ENCODE data around the gene MRPL20. TPM values are rescaled to one million over a fixed set of nuclear protein-coding genes. Genes with fewer than 3 reads are reported as not detected.
"Not testable (repeated sequence)": the region's sequence is repeated elsewhere in the genome, so short reads cannot be mapped to it uniquely, and the experiment has no call there.

MRPL20 gene
- total RNA-seq, 1 donor from 2014 or later = 102 TPM

- DNase-seq = no peak
These were observed 30.2 kb upstream of the MRPL20 start for GRCh38 chr1:1437033-1437903.

GRCh38 chr1:1436630-1437032, 29.5 kb upstream of the MRPL20 start:
- no peak for DNase-seq

GRCh38 chr1:1435911-1436629, 29.0 kb upstream of the MRPL20 start:
- no peak for DNase-seq

GRCh38 chr1:1435106-1435903, 28.2 kb upstream of the MRPL20 start, which contains the start of gene VWA1:
Gene VWA1, plus strand, starts transcription at chr1:1435690. Its CDS starts 59 bp downstream, at chr1:1435749.
- peak; percentile 71 for DNase-seq

GRCh38 chr1:1434824-1435105, 27.7 kb upstream of the MRPL20 start:
- DNase-seq = no peak

- peak; percentile 31 for DNase-seq
These were observed 27.2 kb upstream of the MRPL20 start for GRCh38 chr1:1434131-1434823.

GRCh38 chr1:1433804-1434130, 26.7 kb upstream of the MRPL20 start:
- peak; percentile 75 for DNase-seq

- DNase-seq = no peak
These were observed 26.1 kb upstream of the MRPL20 start for GRCh38 chr1:1432951-1433803.

GRCh38 chr1:1432274-1432950, 25.3 kb upstream of the MRPL20 start:
- DNase-seq = no peak

- no peak for DNase-seq
These were observed 24.8 kb upstream of the MRPL20 start for GRCh38 chr1:1431845-1432273.

GRCh38 chr1:1430992-1431844, 24.1 kb upstream of the MRPL20 start:
- DNase-seq = no peak

- peak; percentile 88 for DNase-seq
These were observed 23.3 kb upstream of the MRPL20 start for GRCh38 chr1:1430114-1430982.

- DNase-seq = peak; percentile 46
These were observed 22.6 kb upstream of the MRPL20 start for GRCh38 chr1:1429671-1430073.

GRCh38 chr1:1428967-1429366, 21.9 kb upstream of the MRPL20 start:
- not testable (repeated sequence) for DNase-seq

GRCh38 chr1:1428174-1428573, 21.1 kb upstream of the MRPL20 start:
- no peak for DNase-seq

GRCh38 chr1:1427820-1428148, 20.7 kb upstream of the MRPL20 start:
- DNase-seq = no peak

- peak; percentile 25 for DNase-seq
These were observed 20.2 kb upstream of the MRPL20 start for GRCh38 chr1:1427106-1427819.

- no peak for DNase-seq
These were observed 19.5 kb upstream of the MRPL20 start for GRCh38 chr1:1426496-1427105.
